ENCODE results near the gene SAPCD2. TPM values are rescaled to one million over a fixed set of nuclear protein-coding genes. Genes with fewer than 3 reads are reported as not detected.

The SAPCD2 gene
- total RNA-seq, 1 experiment from 2014 or later: 29.8 TPM

DNA sequence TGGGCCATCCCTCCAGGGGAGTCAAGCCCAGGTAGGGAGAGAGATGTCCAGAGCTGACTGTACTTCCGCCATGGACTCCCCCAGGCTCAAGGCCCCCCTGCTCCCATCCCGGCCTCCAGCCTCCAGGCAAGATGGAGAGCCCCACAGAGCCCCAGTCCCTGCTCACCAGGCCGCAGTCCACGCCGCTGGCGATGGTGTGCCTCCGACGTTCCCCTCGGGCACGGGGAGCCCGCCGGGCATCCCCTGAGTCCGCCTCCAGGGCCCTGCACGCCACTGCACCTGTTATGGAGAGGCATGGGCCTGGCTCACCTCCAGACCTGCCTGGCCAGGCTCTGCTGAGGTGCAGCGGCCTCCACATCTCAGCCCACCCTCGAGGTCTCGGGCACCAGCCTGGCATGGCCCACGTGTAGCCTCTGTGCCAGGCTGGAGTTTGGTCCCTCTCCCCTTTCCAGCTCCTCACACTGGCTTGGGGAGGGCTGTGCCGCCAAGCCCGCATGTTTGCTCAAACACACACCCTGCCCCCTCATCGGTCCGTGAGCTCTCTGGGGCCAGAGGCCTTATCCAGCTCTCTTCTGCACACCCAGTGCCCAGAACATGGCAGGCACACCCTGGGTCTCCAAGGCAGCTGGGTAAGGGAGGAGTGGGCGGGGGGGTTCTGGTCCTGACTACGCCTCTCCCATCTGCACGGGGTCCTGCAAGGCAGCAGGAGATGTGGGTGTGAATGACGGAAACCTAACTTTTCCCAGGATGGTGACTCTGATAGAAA is 4.1 kb downstream of the SAPCD2 start:
- Histone ChIP-seq H3K4ac (ENCODE audit: low read depth, low read length) (no peak overlapping the region), H3K4me1 (ENCODE audit: insufficient read depth, low read length) (peaks cover 4% of the 10 kb centered on the region; the same call in 1 of the 2 replicates), H4K8ac (replicated peaks; ENCODE audit: insufficient read length, low read depth, low read length) (no peak overlapping the region), H2BK120ac (ENCODE audit: low read depth, low read length, poor library complexity, severe bottlenecking) (no peak overlapping the region), H4K91ac (ENCODE audit: insufficient read length, low read depth, low read length) (no peak overlapping the region), H3K79me1 (ENCODE audit: insufficient read depth, low read depth, low read length, poor library complexity, severe bottlenecking) (no peaks in the 10 kb centered on the region), H3K79me2 (ENCODE audit: insufficient read depth, low read length) (no peaks in the 10 kb centered on the region), H3K23ac (ENCODE audit: insufficient read length, low read depth, low read length) (no peak overlapping the region), H3T11ph (ENCODE audit: low read length) (no peak overlapping the region), H4K20me1 (ENCODE audit: control insufficient read depth, insufficient read depth, insufficient read length) (peaks cover 4% of the 10 kb centered on the region), H3K9ac (ENCODE audit: extremely low read depth, insufficient read length, low read length) (no peak overlapping the region), H3K27ac (ENCODE audit: insufficient read length, low read depth, low read length) (no peak overlapping the region), H3K23me2 (ENCODE audit: insufficient read length, low read depth, low read length, poor library complexity, severe bottlenecking) (no peaks in the 10 kb centered on the region), H2AK5ac (ENCODE audit: insufficient read length, low read length) (no peak overlapping the region), H4K5ac (ENCODE audit: insufficient read length, low read depth, low read length) (no peak overlapping the region), H3K18ac (ENCODE audit: insufficient read length, low read depth, low read length) (no peak overlapping the region), H3K14ac (ENCODE audit: insufficient read depth, low read length) (no peak overlapping the region), H3K56ac (ENCODE audit: insufficient read length, low read depth, low read length) (no peak overlapping the region), H3K27me3 (ENCODE audit: insufficient read depth, low read length) (no peaks in the 10 kb centered on the region), H2AFZ (ENCODE audit: low read length) (no peak overlapping the region), H2BK5ac (ENCODE audit: insufficient read length, low read length) (no peak overlapping the region), H2BK12ac (ENCODE audit: insufficient read length, low read depth, low read length) (no peak overlapping the region), H3K9me3 (ENCODE audit: control insufficient read depth, low read depth, low read length) (no peaks in the 10 kb centered on the region), H3K4me2 (ENCODE audit: insufficient read depth, insufficient read length, low read length) (no peak overlapping the region), H2BK15ac (ENCODE audit: low read depth, low read length) (no peak overlapping the region), H2BK20ac (ENCODE audit: low read depth, low read length, poor library complexity, severe bottlenecking) (no peak overlapping the region)
- Mint-ChIP-seq H3K4me3 (no peak overlapping the region), H3K9me3 (no peaks in the 10 kb centered on the region), H3K4me1 (peaks cover 13 to 22% of the 10 kb centered on the region in 2 experiments), H3K27me3 (ENCODE audit: low read depth) (peaks cover 2% of the 10 kb centered on the region; the same call in 1 of the 2 replicates), H3K36me3 (ENCODE audit: insufficient read depth in 1 of 3, low read depth in 3 of 3) (peaks cover 0 to 5% (median 4%) of the 10 kb centered on the region in 3 experiments; a peak in 4 of 7 replicates), H3K27ac (no peak overlapping the region)
- WGBS (ENCODE audit: extremely low coverage, insufficient read length, low lambda C conversion rate): no CpG with 5 or more reads among the region's 26 CpGs
- no peak for DNase-seq
- TF ChIP-seq, protein P1, sequence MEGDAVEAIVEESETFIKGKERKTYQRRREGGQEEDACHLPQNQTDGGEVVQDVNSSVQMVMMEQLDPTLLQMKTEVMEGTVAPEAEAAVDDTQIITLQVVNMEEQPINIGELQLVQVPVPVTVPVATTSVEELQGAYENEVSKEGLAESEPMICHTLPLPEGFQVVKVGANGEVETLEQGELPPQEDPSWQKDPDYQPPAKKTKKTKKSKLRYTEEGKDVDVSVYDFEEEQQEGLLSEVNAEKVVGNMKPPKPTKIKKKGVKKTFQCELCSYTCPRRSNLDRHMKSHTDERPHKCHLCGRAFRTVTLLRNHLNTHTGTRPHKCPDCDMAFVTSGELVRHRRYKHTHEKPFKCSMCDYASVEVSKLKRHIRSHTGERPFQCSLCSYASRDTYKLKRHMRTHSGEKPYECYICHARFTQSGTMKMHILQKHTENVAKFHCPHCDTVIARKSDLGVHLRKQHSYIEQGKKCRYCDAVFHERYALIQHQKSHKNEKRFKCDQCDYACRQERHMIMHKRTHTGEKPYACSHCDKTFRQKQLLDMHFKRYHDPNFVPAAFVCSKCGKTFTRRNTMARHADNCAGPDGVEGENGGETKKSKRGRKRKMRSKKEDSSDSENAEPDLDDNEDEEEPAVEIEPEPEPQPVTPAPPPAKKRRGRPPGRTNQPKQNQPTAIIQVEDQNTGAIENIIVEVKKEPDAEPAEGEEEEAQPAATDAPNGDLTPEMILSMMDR (conservative IDR thresholded peaks at IDR 0.05): no peak

All from H9 (cell line).